Common myeloid progenitor, CD34-positive (primary cell): Measurements from ENCODE around the gene RPL9.
"Not testable (repeated sequence)": the region's sequence is repeated elsewhere in the genome, so short reads cannot be mapped to it uniquely, and the experiment has no call there.

Experiments used
- CTCF ChIA-PET: fragments of 350-600 bp; sonication (Branson Sonifier 250); formaldehyde crosslinking; loops from one replicate; lab custom pipeline; 2021; ENCODE audit warnings: antibody characterized with exemption; lab: Charles Lee
- POLR2A ChIA-PET: fragments of 350-600 bp; sonication (Branson Sonifier 250); formaldehyde crosslinking; loops from one replicate; lab custom pipeline; 2021; ENCODE audit warnings: antibody characterized with exemption; lab: Charles Lee
- DNase-seq, 3 donors: peaks; one replicate each; pipeline versions ENCODE4 v3.0.0 to v3.0.0-alpha.2; 2013
- H3K27ac ChIP-seq, 2 experiments: 1 replicate in 1 of 2; 2 replicates in 1 of 2; pipeline ENCODE4 v1.7.0; 2013; ENCODE audit warnings: inconsistent platforms in 2 of 2, low read length in 2 of 2, mild to moderate bottlenecking in 2 of 2, low read depth in 1 of 2, moderate library complexity in 1 of 2; ENCODE audit not compliant: severe bottlenecking in 2 of 2, insufficient read depth in 1 of 2, poor library complexity in 1 of 2
- H3K27me3 ChIP-seq, 5 experiments: replicated peaks in 2 of 5; 1 replicate in 3 of 5; 2 replicates in 2 of 5; pipeline versions ENCODE4 v1.6.1 to v1.7.0; 2013; ENCODE audit warnings: low read length in 4 of 5, mild to moderate bottlenecking in 2 of 5, moderate library complexity in 2 of 5, inconsistent platforms in 1 of 5; ENCODE audit not compliant: insufficient read depth in 5 of 5, control insufficient read depth in 4 of 5
- H3K36me3 ChIP-seq, 4 experiments: 1 replicate in 2 of 4; 2 replicates in 2 of 4; pipeline versions ENCODE4 v1.6.1 to v1.7.0; 2013; ENCODE audit warnings: low read length in 3 of 4, control low read depth in 1 of 4, mild to moderate bottlenecking in 1 of 4; ENCODE audit not compliant: control insufficient read depth in 4 of 4, insufficient read depth in 4 of 4
- H3K4me1 ChIP-seq, 4 experiments: 1 replicate in 3 of 4; 2 replicates in 1 of 4; pipeline versions ENCODE4 v1.6.1 to v1.7.1; 2013; ENCODE audit warnings: low read length in 3 of 4, mild to moderate bottlenecking in 3 of 4, control low read depth in 1 of 4, inconsistent platforms in 1 of 4, moderate library complexity in 1 of 4; ENCODE audit not compliant: control insufficient read depth in 4 of 4, insufficient read depth in 4 of 4; ENCODE audit errors: control extremely low read depth in 1 of 4
- H3K4me3 ChIP-seq, 7 experiments: 1 replicate in 4 of 7; 2 replicates in 3 of 7; pipeline versions ENCODE4 v1.5.1 to v1.7.0; 2013; ENCODE audit warnings: mild to moderate bottlenecking in 7 of 7, low read length in 6 of 7, moderate library complexity in 6 of 7, inconsistent platforms in 2 of 7, low read depth in 2 of 7, control low read depth in 1 of 7; ENCODE audit not compliant: insufficient read depth in 4 of 7, control insufficient read depth in 1 of 7; ENCODE audit errors: extremely low read depth in 1 of 7
- H3K9me3 ChIP-seq, 5 experiments: 1 replicate in 4 of 5; 2 replicates in 1 of 5; pipeline versions ENCODE4 v1.6.1 to v1.7.1; 2013; ENCODE audit warnings: low read length in 4 of 5, mild to moderate bottlenecking in 2 of 5, inconsistent platforms in 1 of 5, low read depth in 1 of 5, moderate library complexity in 1 of 5; ENCODE audit not compliant: control insufficient read depth in 4 of 5, insufficient read depth in 2 of 5; ENCODE audit errors: control extremely low read depth in 1 of 5
- WGBS: methylation state at CpG from one replicate; pipeline ENCODE4 v1.1.5; 2013; ENCODE audit not compliant: insufficient coverage; 5-methylcytosine and 5-hydroxymethylcytosine counted together

RPL9 gene

GRCh38 chr4:39427520-39428114, 31.1 kb downstream of the RPL9 start:
- no peaks in the 10 kb centered on the region for H3K27me3 ChIP-seq
- no peaks in the 10 kb centered on the region for H3K9me3 ChIP-seq
- no peaks in the 10 kb centered on the region for H3K36me3 ChIP-seq
- 81% methylated on average over 4 of the region's 10 CpGs for WGBS
- H3K4me3 ChIP-seq = no peak overlapping the region
- H3K27ac ChIP-seq = no peak overlapping the region
- ChIA-PET CTCF (interaction anchor here (0.7 kb wide), 1 partner anchor 99 kb away, joined by 3 read pairs; no protein-coding TSS in a partner anchor), POLR2A (no interaction called here)
- no peak for DNase-seq
- no peaks in the 10 kb centered on the region for H3K4me1 ChIP-seq

DNA sequence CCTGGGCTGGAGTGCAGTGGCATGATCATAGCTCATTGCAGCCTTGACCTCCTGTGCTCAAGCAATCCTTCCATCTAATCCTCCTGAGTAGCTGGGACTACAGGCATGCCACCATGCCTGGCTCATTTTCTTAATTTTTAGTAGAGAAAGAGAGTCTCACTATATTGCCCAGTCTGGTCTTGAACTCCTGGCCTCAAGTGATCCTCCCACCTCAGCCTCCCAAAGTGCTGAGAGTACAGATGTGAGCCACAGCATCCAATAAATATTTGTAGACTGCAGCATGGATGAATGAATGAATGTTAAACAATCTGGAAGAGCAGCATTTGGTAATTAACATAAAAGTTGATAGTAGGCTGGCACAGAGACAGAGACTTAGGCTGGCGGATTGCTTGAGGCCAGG, 32.0 kb downstream of the RPL9 start:
- ChIA-PET POLR2A (no interaction called here), CTCF (no interaction called here)
- Histone ChIP-seq H3K4me3 (no peak overlapping the region), H3K4me1 (no peaks in the 10 kb centered on the region), H3K27ac (no peak overlapping the region), H3K36me3 (no peaks in the 10 kb centered on the region), H3K27me3 (no peaks in the 10 kb centered on the region), H3K9me3 (no peaks in the 10 kb centered on the region)
- WGBS = 71% methylated on average over 1 of the region's 1 CpG
- DNase-seq = no peak

- H3K4me1 ChIP-seq, H3K4me3 ChIP-seq, POLR2A ChIA-PET, H3K9me3 ChIP-seq, H3K27me3 ChIP-seq, H3K27ac ChIP-seq, CTCF ChIA-PET, H3K36me3 ChIP-seq, DNase-seq: not testable (repeated sequence)
- no CpG with 5 or more reads among the region's 1 CpG for WGBS
Measured at GRCh38 chr4:39425297-39425696, 33.4 kb downstream of the RPL9 start.

GRCh38 chr4:39422247-39422646, 36.5 kb downstream of the RPL9 start:
- H3K36me3 ChIP-seq = no peaks in the 10 kb centered on the region
- no peak overlapping the region for H3K27ac ChIP-seq
- no peak overlapping the region for H3K4me3 ChIP-seq
- no peaks in the 10 kb centered on the region for H3K27me3 ChIP-seq
- no peaks in the 10 kb centered on the region for H3K4me1 ChIP-seq
- CTCF ChIA-PET = interaction anchor here (1.5 kb wide), 1 partner anchor 23 kb away, joined by 4 read pairs; no protein-coding TSS in a partner anchor
- POLR2A ChIA-PET = no interaction called here
- WGBS = no CpG with 5 or more reads among the region's 3 CpGs
- no peaks in the 10 kb centered on the region for H3K9me3 ChIP-seq
- no peak for DNase-seq

DNA sequence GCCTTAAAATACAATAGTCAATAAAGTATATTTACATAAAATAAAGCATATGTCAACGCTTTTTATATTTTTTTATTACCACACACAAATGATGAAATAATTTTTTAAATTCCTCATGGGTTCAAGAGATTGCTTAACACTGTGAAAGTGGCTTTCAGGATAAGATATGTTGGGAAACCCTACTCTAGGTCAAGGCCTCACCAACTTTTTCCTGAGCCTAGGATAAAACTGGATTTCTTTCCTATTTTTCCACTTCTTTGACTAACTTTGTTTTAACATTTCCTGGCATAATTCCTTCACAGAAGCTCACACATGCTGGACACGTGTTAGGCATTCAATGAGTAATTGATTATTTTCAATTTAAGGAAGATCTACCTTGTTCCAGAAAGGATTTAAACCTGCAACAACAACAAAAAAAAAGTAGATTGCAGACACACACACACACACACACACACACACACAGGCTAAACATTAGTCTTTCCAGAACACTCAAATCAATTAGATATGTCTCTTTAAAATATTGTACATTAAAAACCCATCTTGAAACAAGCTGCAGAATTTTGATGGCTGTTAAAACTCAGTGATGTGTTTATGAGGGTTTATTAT, 42.9 kb downstream of the RPL9 start:
- H3K27me3 ChIP-seq = no peaks in the 10 kb centered on the region
- no peaks in the 10 kb centered on the region for H3K9me3 ChIP-seq
- peaks cover 0 to 2% (median 0%) of the 10 kb centered on the region in 4 experiments for H3K4me1 ChIP-seq
- ChIA-PET POLR2A (no interaction called here), CTCF (no interaction called here)
- H3K36me3 ChIP-seq = no peaks in the 10 kb centered on the region
- no CpG with 5 or more reads among the region's 2 CpGs for WGBS
- no peak for DNase-seq
- H3K4me3 ChIP-seq = no peak overlapping the region
- H3K27ac ChIP-seq = no peak overlapping the region

DNA sequence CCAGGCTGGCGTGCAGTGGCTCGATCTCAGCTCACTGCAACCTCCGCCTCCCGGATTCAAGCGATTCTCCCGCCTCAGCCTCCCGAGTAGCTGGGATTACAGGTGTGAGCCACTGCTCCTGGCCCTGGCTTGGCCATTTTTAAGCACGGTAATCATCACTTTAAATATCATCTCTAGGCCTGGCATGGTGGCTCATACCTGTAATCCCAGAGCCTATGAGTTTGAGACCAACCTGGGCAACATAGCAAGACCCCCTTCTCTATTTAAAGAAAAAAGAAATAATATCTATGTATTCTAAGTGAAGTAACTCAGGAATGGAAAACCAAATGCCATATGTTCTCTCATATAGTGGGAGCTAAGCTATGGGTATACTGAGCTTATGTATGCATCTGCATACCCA, 47.2 kb downstream of the RPL9 start:
- H3K36me3 ChIP-seq, DNase-seq, H3K27me3 ChIP-seq, POLR2A ChIA-PET, H3K27ac ChIP-seq, H3K4me3 ChIP-seq, H3K4me1 ChIP-seq, H3K9me3 ChIP-seq: not testable (repeated sequence)
- 100% methylated on average over 1 of the region's 8 CpGs for WGBS
- CTCF ChIA-PET = interaction anchor here (1.0 to 1.3 kb wide), 2 partner anchors 35 to 156 kb away, joined by 3 read pairs; no protein-coding TSS in a partner anchor

GRCh38 chr4:39410415-39410814, 48.3 kb downstream of the RPL9 start:
- WGBS = 75% methylated on average over 1 of the region's 5 CpGs
- no peaks in the 10 kb centered on the region for H3K27me3 ChIP-seq
- H3K9me3 ChIP-seq = no peaks in the 10 kb centered on the region
- H3K27ac ChIP-seq = no peak overlapping the region
- DNase-seq = peak; percentile 14 to 45 (median 36)
- CTCF ChIA-PET = interaction anchor here (1.0 kb wide), 1 partner anchor 10 kb away, joined by 3 read pairs; no protein-coding TSS in a partner anchor
- POLR2A ChIA-PET = no interaction called here
- no peak overlapping the region for H3K4me3 ChIP-seq
- H3K36me3 ChIP-seq = no peaks in the 10 kb centered on the region
- peaks cover 0 to 2% (median 0%) of the 10 kb centered on the region in 4 experiments for H3K4me1 ChIP-seq
